GM23338 (cell line): ENCODE measurements around the gene HABP4. TPM values are rescaled to one million over a fixed set of nuclear protein-coding genes. Genes with fewer than 3 reads are reported as not detected.

ENCODE experiments used
- ATAC-seq: fragments of 200-7000 bp; cut with Tn5 transposase; 3 replicates; pipeline ENCODE4 v1.9.1; 2020
- DNase-seq: peaks from one replicate; pipeline ENCODE4 v3.0.0-alpha.2; 2015; ENCODE audit warnings: low spot score
- H2AFZ ChIP-seq: fragments of 200-600 bp; sonication (generic); 2 replicates; pipeline ENCODE4 v1.8.0; 2016; ENCODE audit warnings: antibody characterized with exemption, mild to moderate bottlenecking, moderate library complexity
- H3F3A ChIP-seq: fragments of 200-600 bp; sonication (generic); replicated peaks from 2 replicates; pipeline ENCODE4 v1.8.0; 2017; ENCODE audit warnings: antibody characterized with exemption, mixed run types, low read depth
- H3K27ac ChIP-seq: fragments of 200-600 bp; sonication (generic); 2 replicates; pipeline ENCODE4 v1.6.1; 2016; ENCODE audit warnings: low read depth
- H3K27me3 ChIP-seq: fragments of 200-600 bp; sonication (generic); 2 replicates; pipeline ENCODE4 v1.8.0; 2016; ENCODE audit warnings: mild to moderate bottlenecking, mixed run types, moderate library complexity; ENCODE audit not compliant: insufficient read depth
- H3K36me3 ChIP-seq: fragments of 200-600 bp; sonication (generic); 2 replicates; pipeline ENCODE4 v1.8.0; 2016; ENCODE audit warnings: mild to moderate bottlenecking; ENCODE audit not compliant: insufficient read depth
- H3K4me1 ChIP-seq: fragments of 200-600 bp; sonication (generic); 2 replicates; pipeline ENCODE4 v1.8.0; 2016; ENCODE audit warnings: mild to moderate bottlenecking, moderate library complexity; ENCODE audit not compliant: insufficient read depth
- H3K4me2 ChIP-seq: fragments of 200-600 bp; sonication (generic); 2 replicates; pipeline ENCODE4 v1.7.1; 2017; ENCODE audit warnings: mixed run types
- H3K4me3 ChIP-seq: fragments of 200-600 bp; sonication (generic); 2 replicates; pipeline ENCODE4 v1.6.1; 2016; ENCODE audit warnings: mixed run types
- H3K79me2 ChIP-seq: fragments of 200-600 bp; sonication (generic); replicated peaks from 2 replicates; pipeline ENCODE4 v1.8.0; 2017; ENCODE audit warnings: mild to moderate bottlenecking; ENCODE audit not compliant: insufficient read depth
- H3K9me2 ChIP-seq: fragments of 200-600 bp; sonication (generic); 2 replicates; pipeline ENCODE4 v1.8.0; 2017; ENCODE audit not compliant: insufficient read depth
- H4K20me1 ChIP-seq: fragments of 200-600 bp; sonication (generic); replicated peaks from 2 replicates; pipeline ENCODE4 v1.8.0; 2017; ENCODE audit warnings: mild to moderate bottlenecking; ENCODE audit not compliant: insufficient read depth
- H3K27ac Mint-ChIP-seq: 2 replicates; pipeline ENCODE4 v1.8.0; 2020; ENCODE audit warnings: inconsistent platforms, mild to moderate bottlenecking, moderate library complexity, mixed read lengths
- H3K27me3 Mint-ChIP-seq: 3 replicates; pipeline ENCODE4 v1.8.0; 2022; ENCODE audit warnings: low read depth, mild to moderate bottlenecking, moderate library complexity, mixed read lengths, inconsistent platforms; ENCODE audit not compliant: insufficient read depth, poor library complexity
- H3K36me3 Mint-ChIP-seq: 3 replicates; pipeline ENCODE4 v1.8.0; 2021; ENCODE audit warnings: low read depth, mild to moderate bottlenecking, inconsistent platforms, moderate library complexity, mixed read lengths
- H3K4me1 Mint-ChIP-seq: 3 replicates; pipeline ENCODE4 v1.8.0; 2020; ENCODE audit warnings: mild to moderate bottlenecking, inconsistent platforms, mixed read lengths
- H3K4me3 Mint-ChIP-seq: 3 replicates; pipeline ENCODE4 v1.8.0; 2021; ENCODE audit warnings: moderate library complexity, mild to moderate bottlenecking, inconsistent platforms, mixed read lengths
- H3K9me3 Mint-ChIP-seq: 3 replicates; pipeline ENCODE4 v1.8.0; 2020; ENCODE audit warnings: moderate library complexity, mild to moderate bottlenecking, inconsistent platforms, mixed read lengths
- CREB1 ChIP-seq: fragments of 250-450 bp; sonication (Bioruptor Pico); IDR thresholded peaks from 2 replicates; pipeline ENCODE4 v1.5.0; 2020; ENCODE audit warnings: low read depth, mild to moderate bottlenecking, moderate library complexity
- ETS1 ChIP-seq: IDR thresholded peaks from 2 replicates; pipeline ENCODE4 v1.6.1; 2016; ENCODE audit warnings: antibody characterized with exemption
- EZH2 ChIP-seq: fragments of 200-600 bp; sonication (generic); IDR thresholded peaks from one replicate; pipeline ENCODE4 v1.8.0; 2017; ENCODE audit warnings: antibody characterized with exemption, mild to moderate bottlenecking, low read depth; ENCODE audit not compliant: unreplicated experiment
- EZH2phosphoT487 ChIP-seq: fragments of 200-600 bp; sonication (generic); IDR thresholded peaks from one replicate; pipeline ENCODE4 v1.8.1; 2018; ENCODE audit warnings: antibody characterized with exemption; ENCODE audit not compliant: unreplicated experiment
- JUNB ChIP-seq: IDR thresholded peaks from one replicate; pipeline ENCODE4 v1.6.1; 2016; ENCODE audit warnings: antibody characterized with exemption; ENCODE audit not compliant: unreplicated experiment
- NANOG ChIP-seq: IDR thresholded peaks from 2 replicates; pipeline ENCODE4 v1.6.1; 2016; ENCODE audit warnings: antibody characterized with exemption, borderline replicate concordance
- POLR2AphosphoS5 ChIP-seq: IDR thresholded peaks from 2 replicates; pipeline ENCODE4 v1.6.1; 2016; ENCODE audit warnings: antibody characterized with exemption, low read depth
- STAT1 ChIP-seq: IDR thresholded peaks from one replicate; pipeline ENCODE4 v1.6.1; 2016; ENCODE audit warnings: antibody characterized with exemption; ENCODE audit not compliant: unreplicated experiment
- ZNF114 ChIP-seq: fragments of 250-450 bp; sonication (Bioruptor Pico); IDR thresholded peaks from 2 replicates; pipeline ENCODE4 v1.5.0; 2020; ENCODE audit warnings: mild to moderate bottlenecking, moderate library complexity
- ZNF331 ChIP-seq: fragments of 250-450 bp; sonication (Bioruptor Pico); IDR thresholded peaks from 2 replicates; pipeline ENCODE4 v1.5.0; 2020; ENCODE audit warnings: low read depth, mild to moderate bottlenecking, moderate library complexity
- long read RNA-seq: library from polyadenylated mRNA; unstranded; transcript quantifications from one replicate; pipeline ENCODE4 v2.0.0, GENCODE V29; 2020; ENCODE audit not compliant: unreplicated experiment
- polyA plus RNA-seq: library from polyadenylated mRNA; unstranded; fragments of >200 nt; fragmentation: Nextera tagmentation; extraction: Ambion mirVana; gene quantifications from 2 replicates; pipeline ENCODE4 v1.2.1, GENCODE V29; 2016
- total RNA-seq: library from RNA; depleted of rRNA; stranded (reverse); fragments of >200 nt; shearing (Covaris generic); gene quantifications from 2 replicates; pipeline ENCODE4 v1.2.3, GENCODE V29; 2014; rRNA removed
- TF ChIP-seq, protein P1 (sequence below), 2 experiments: fragments of 200-600 bp in 1 of 2; sonication (generic) in 1 of 2; conservative IDR thresholded peaks; 2 replicates each; pipeline versions ENCODE4 v1.5.1 to v1.6.1; 2016 to 2017; ENCODE audit warnings: antibody characterized with exemption in 2 of 2, low read depth in 2 of 2, mild to moderate bottlenecking in 2 of 2, moderate library complexity in 1 of 2
- TF ChIP-seq, protein P2 (sequence below): IDR thresholded peaks from one replicate; pipeline ENCODE4 v1.6.1; 2018; ENCODE audit warnings: antibody characterized with exemption; ENCODE audit not compliant: unreplicated experiment
- TF ChIP-seq, protein P3 (sequence below): fragments of 250-450 bp; sonication (Bioruptor Pico); IDR thresholded peaks from 2 replicates; pipeline ENCODE4 v1.5.0; 2020; ENCODE audit warnings: mild to moderate bottlenecking, moderate library complexity

Gene HABP4
- total RNA-seq: 7.7 and 9.9 TPM in 2 replicates
- 8.8 and 11.1 TPM in 2 replicates for polyA plus RNA-seq
- long read RNA-seq: 0 reads

- H3K4me3 Mint-ChIP-seq: peak within 1 kb of the TSS; percentile 85
- Histone ChIP-seq H3K4me1 (no peaks in the 10 kb centered on the region), H3K36me3 (no peaks in the 10 kb centered on the region), H3K9me2 (no peaks in the 10 kb centered on the region), H3F3A (no peaks in the 10 kb centered on the region), H4K20me1 (peaks cover 7% of the 10 kb centered on the region; the same call in 1 of the 2 replicates), H3K4me3 (peak within 1 kb of the TSS; percentile 65), H3K27ac (no peak within 1 kb of the TSS), H2AFZ (peak within 1 kb of the TSS; percentile 85), H3K79me2 (peaks cover 30% of the 10 kb centered on the region), H3K4me2 (peak within 1 kb of the TSS; percentile 84), H3K27me3 (peaks cover 31% of the 10 kb centered on the region)
- peak; percentile 87 for ATAC-seq
- H3K9me3 Mint-ChIP-seq: no peaks in the 10 kb centered on the region; the same call in 2 of the 3 replicates
- no peaks in the 10 kb centered on the region for H3K36me3 Mint-ChIP-seq
- TF ChIP-seq, protein P1, sequence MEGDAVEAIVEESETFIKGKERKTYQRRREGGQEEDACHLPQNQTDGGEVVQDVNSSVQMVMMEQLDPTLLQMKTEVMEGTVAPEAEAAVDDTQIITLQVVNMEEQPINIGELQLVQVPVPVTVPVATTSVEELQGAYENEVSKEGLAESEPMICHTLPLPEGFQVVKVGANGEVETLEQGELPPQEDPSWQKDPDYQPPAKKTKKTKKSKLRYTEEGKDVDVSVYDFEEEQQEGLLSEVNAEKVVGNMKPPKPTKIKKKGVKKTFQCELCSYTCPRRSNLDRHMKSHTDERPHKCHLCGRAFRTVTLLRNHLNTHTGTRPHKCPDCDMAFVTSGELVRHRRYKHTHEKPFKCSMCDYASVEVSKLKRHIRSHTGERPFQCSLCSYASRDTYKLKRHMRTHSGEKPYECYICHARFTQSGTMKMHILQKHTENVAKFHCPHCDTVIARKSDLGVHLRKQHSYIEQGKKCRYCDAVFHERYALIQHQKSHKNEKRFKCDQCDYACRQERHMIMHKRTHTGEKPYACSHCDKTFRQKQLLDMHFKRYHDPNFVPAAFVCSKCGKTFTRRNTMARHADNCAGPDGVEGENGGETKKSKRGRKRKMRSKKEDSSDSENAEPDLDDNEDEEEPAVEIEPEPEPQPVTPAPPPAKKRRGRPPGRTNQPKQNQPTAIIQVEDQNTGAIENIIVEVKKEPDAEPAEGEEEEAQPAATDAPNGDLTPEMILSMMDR (conservative IDR thresholded peaks at IDR 0.05; ENCODE audit: low read depth in 2 of 2): 0 out of 4 replicates have a peak, but pooled peaks of 1 of the 2 experiments have one; percentile 7
- TF ChIP-seq NANOG (no peak), STAT1 (no peak), ZNF331 (no peak), EZH2phosphoT487 (no peak), JUNB (no peak), CREB1 (peak; percentile 87), POLR2AphosphoS5 (peak; percentile 66), ETS1 (no peak), EZH2 (no peak), ZNF114 (CRISPR knock-in tag) (no peak)
- TF ChIP-seq, protein P2, sequence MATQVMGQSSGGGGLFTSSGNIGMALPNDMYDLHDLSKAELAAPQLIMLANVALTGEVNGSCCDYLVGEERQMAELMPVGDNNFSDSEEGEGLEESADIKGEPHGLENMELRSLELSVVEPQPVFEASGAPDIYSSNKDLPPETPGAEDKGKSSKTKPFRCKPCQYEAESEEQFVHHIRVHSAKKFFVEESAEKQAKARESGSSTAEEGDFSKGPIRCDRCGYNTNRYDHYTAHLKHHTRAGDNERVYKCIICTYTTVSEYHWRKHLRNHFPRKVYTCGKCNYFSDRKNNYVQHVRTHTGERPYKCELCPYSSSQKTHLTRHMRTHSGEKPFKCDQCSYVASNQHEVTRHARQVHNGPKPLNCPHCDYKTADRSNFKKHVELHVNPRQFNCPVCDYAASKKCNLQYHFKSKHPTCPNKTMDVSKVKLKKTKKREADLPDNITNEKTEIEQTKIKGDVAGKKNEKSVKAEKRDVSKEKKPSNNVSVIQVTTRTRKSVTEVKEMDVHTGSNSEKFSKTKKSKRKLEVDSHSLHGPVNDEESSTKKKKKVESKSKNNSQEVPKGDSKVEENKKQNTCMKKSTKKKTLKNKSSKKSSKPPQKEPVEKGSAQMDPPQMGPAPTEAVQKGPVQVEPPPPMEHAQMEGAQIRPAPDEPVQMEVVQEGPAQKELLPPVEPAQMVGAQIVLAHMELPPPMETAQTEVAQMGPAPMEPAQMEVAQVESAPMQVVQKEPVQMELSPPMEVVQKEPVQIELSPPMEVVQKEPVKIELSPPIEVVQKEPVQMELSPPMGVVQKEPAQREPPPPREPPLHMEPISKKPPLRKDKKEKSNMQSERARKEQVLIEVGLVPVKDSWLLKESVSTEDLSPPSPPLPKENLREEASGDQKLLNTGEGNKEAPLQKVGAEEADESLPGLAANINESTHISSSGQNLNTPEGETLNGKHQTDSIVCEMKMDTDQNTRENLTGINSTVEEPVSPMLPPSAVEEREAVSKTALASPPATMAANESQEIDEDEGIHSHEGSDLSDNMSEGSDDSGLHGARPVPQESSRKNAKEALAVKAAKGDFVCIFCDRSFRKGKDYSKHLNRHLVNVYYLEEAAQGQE: no peak
- TF ChIP-seq, protein P3, sequence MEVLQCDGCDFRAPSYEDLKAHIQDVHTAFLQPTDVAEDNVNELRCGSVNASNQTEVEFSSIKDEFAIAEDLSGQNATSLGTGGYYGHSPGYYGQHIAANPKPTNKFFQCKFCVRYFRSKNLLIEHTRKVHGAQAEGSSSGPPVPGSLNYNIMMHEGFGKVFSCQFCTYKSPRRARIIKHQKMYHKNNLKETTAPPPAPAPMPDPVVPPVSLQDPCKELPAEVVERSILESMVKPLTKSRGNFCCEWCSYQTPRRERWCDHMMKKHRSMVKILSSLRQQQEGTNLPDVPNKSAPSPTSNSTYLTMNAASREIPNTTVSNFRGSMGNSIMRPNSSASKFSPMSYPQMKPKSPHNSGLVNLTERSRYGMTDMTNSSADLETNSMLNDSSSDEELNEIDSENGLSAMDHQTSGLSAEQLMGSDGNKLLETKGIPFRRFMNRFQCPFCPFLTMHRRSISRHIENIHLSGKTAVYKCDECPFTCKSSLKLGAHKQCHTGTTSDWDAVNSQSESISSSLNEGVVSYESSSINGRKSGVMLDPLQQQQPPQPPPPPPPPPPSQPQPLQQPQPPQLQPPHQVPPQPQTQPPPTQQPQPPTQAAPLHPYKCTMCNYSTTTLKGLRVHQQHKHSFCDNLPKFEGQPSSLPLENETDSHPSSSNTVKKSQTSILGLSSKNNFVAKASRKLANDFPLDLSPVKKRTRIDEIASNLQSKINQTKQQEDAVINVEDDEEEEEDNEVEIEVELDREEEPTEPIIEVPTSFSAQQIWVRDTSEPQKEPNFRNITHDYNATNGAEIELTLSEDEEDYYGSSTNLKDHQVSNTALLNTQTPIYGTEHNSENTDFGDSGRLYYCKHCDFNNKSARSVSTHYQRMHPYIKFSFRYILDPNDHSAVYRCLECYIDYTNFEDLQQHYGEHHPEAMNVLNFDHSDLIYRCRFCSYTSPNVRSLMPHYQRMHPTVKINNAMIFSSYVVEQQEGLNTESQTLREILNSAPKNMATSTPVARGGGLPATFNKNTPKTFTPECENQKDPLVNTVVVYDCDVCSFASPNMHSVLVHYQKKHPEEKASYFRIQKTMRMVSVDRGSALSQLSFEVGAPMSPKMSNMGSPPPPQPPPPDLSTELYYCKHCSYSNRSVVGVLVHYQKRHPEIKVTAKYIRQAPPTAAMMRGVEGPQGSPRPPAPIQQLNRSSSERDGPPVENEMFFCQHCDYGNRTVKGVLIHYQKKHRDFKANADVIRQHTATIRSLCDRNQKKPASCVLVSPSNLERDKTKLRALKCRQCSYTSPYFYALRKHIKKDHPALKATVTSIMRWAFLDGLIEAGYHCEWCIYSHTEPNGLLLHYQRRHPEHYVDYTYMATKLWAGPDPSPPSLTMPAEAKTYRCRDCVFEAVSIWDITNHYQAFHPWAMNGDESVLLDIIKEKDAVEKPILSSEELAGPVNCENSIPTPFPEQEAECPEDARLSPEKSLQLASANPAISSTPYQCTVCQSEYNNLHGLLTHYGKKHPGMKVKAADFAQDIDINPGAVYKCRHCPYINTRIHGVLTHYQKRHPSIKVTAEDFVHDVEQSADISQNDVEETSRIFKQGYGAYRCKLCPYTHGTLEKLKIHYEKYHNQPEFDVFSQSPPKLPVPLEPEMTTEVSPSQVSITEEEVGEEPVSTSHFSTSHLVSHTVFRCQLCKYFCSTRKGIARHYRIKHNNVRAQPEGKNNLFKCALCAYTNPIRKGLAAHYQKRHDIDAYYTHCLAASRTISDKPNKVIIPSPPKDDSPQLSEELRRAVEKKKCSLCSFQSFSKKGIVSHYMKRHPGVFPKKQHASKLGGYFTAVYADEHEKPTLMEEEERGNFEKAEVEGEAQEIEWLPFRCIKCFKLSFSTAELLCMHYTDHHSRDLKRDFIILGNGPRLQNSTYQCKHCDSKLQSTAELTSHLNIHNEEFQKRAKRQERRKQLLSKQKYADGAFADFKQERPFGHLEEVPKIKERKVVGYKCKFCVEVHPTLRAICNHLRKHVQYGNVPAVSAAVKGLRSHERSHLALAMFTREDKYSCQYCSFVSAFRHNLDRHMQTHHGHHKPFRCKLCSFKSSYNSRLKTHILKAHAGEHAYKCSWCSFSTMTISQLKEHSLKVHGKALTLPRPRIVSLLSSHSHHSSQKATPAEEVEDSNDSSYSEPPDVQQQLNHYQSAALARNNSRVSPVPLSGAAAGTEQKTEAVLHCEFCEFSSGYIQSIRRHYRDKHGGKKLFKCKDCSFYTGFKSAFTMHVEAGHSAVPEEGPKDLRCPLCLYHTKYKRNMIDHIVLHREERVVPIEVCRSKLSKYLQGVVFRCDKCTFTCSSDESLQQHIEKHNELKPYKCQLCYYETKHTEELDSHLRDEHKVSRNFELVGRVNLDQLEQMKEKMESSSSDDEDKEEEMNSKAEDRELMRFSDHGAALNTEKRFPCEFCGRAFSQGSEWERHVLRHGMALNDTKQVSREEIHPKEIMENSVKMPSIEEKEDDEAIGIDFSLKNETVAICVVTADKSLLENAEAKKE (CRISPR knock-in tag): no peak
- H3K27me3 Mint-ChIP-seq: peaks cover 26% of the 10 kb centered on the region
- no peak within 1 kb of the TSS for H3K27ac Mint-ChIP-seq
- H3K4me1 Mint-ChIP-seq: peaks cover 13% of the 10 kb centered on the region
- DNase-seq: peak; percentile 98
Measured at GRCh38 chr9:96449845-96450612, at the start of gene HABP4. TSS of gene HABP4 (plus strand) at chr9:96450169. CDS start at chr9:96450280, 111 bp downstream.
